MM.1S (cell line): ENCODE data around the gene PLEKHO1.

Experiments
- DNase-seq: peaks from one replicate; pipeline ENCODE4 v3.0.0-alpha.2; 2015
- H2AFZ ChIP-seq: fragments of 300-600 bp; sonication (generic); 2 replicates; pipeline ENCODE4 v1.6.0; 2016; ENCODE audit warnings: antibody characterized with exemption, low read length
- H3F3A ChIP-seq: fragments of 300-600 bp; sonication (generic); 2 replicates; pipeline ENCODE4 v1.6.1; 2016; ENCODE audit warnings: mild to moderate bottlenecking, antibody characterized with exemption, low read length, moderate library complexity, mixed read lengths; ENCODE audit not compliant: insufficient read depth
- H3K27ac ChIP-seq: fragments of 300-600 bp; sonication (generic); 2 replicates; pipeline ENCODE4 v1.5.1; 2016; ENCODE audit warnings: mild to moderate bottlenecking, low read length
- H3K27me3 ChIP-seq: fragments of 300-600 bp; sonication (generic); replicated peaks from 2 replicates; pipeline ENCODE4 v1.6.0; 2016; ENCODE audit warnings: low read length; ENCODE audit not compliant: insufficient read depth
- H3K36me3 ChIP-seq: fragments of 300-600 bp; sonication (generic); replicated peaks from 2 replicates; pipeline ENCODE4 v1.6.1; 2016; ENCODE audit warnings: mild to moderate bottlenecking, low read length, mixed read lengths; ENCODE audit not compliant: insufficient read depth
- H3K4me1 ChIP-seq: fragments of 300-600 bp; sonication (generic); 2 replicates; pipeline ENCODE4 v1.6.1; 2016; ENCODE audit warnings: low read length, mixed read lengths
- H3K4me2 ChIP-seq: fragments of 300-600 bp; sonication (generic); 2 replicates; pipeline ENCODE4 v1.6.0; 2016; ENCODE audit warnings: low read depth, low read length
- H3K4me3 ChIP-seq: fragments of 300-600 bp; sonication (generic); 2 replicates; pipeline ENCODE4 v1.5.1; 2016; ENCODE audit warnings: low read length, mixed read lengths
- H3K79me2 ChIP-seq: fragments of 300-600 bp; sonication (generic); 2 replicates; pipeline ENCODE4 v1.6.1; 2016; ENCODE audit warnings: mixed run types, low read length, mixed read lengths
- H3K9ac ChIP-seq: fragments of 300-600 bp; sonication (generic); 2 replicates; pipeline ENCODE4 v1.6.1; 2016; ENCODE audit warnings: low read length, mixed read lengths
- H3K9me2 ChIP-seq: fragments of 300-600 bp; sonication (generic); replicated peaks from 2 replicates; pipeline ENCODE4 v1.6.1; 2016; ENCODE audit warnings: mild to moderate bottlenecking, low read length, mixed read lengths; ENCODE audit not compliant: insufficient read depth
- H3K9me3 ChIP-seq: fragments of 300-600 bp; sonication (generic); replicated peaks from 2 replicates; pipeline ENCODE4 v1.6.1; 2016; ENCODE audit warnings: mild to moderate bottlenecking, low read length, mixed read lengths; ENCODE audit not compliant: insufficient read depth
- H4K20me1 ChIP-seq: fragments of 300-600 bp; sonication (generic); 2 replicates; pipeline ENCODE4 v1.6.1; 2016; ENCODE audit warnings: mild to moderate bottlenecking, low read length, moderate library complexity, mixed read lengths; ENCODE audit not compliant: insufficient read depth
- EZH2 ChIP-seq: fragments of 300-600 bp; sonication (generic); optimal IDR thresholded peaks from 2 replicates; pipeline ENCODE3; 2017; ENCODE audit warnings: low read depth, mild to moderate bottlenecking, antibody characterized with exemption, low read length, mixed read lengths
- EZH2phosphoT487 ChIP-seq: fragments of 300-600 bp; sonication (generic); IDR thresholded peaks from 2 replicates; pipeline ENCODE4 v1.6.1; 2018; ENCODE audit warnings: antibody characterized with exemption, low read length
- TF ChIP-seq, protein P1 (sequence below): fragments of 300-600 bp; sonication (generic); IDR thresholded peaks from 2 replicates; pipeline ENCODE4 v1.5.1; 2016; ENCODE audit warnings: antibody characterized with exemption, low read length, mixed read lengths

The PLEKHO1 gene

DNA sequence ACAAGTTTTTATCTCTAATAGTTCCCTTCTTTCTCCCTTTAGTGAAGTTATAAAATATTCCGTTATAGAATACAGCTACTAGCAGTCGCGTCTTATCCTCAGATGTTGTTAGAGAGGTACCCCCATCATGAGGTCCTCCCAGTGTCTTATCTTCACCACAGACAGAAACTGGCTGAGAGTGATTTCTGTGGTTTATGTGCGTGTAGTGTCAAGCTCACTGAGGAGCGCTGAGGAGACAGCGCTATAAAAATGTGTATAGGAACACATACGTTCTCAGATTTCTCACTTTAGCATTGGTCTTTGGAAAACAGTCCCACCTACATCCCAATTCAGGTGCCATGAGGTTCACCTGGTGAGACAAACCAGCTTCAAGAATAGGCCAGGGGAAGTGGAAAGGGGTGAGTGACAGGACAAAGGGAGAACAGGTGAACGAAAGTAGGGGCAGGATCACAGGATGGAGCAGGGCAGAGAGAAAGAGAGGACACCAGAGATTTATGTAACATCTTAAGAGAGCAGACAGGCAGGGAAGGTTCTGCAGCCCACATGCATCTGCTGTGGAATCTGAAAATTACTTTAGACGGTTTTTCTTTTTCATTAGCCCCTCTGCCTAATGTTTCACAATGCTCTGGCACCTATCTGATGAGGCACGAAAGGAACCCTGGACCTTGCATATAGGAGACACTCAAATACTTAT is 2.7 kb upstream of the PLEKHO1 start:
- no peaks in the 10 kb centered on the region for H3K9me2 ChIP-seq
- H3K4me1 ChIP-seq, result peaks cover 15% of the 10 kb centered on the region
- H3K9me3 ChIP-seq, result no peaks in the 10 kb centered on the region
- TF ChIP-seq EZH2phosphoT487 (no peak), EZH2 (no peak)
- TF ChIP-seq, protein P1, sequence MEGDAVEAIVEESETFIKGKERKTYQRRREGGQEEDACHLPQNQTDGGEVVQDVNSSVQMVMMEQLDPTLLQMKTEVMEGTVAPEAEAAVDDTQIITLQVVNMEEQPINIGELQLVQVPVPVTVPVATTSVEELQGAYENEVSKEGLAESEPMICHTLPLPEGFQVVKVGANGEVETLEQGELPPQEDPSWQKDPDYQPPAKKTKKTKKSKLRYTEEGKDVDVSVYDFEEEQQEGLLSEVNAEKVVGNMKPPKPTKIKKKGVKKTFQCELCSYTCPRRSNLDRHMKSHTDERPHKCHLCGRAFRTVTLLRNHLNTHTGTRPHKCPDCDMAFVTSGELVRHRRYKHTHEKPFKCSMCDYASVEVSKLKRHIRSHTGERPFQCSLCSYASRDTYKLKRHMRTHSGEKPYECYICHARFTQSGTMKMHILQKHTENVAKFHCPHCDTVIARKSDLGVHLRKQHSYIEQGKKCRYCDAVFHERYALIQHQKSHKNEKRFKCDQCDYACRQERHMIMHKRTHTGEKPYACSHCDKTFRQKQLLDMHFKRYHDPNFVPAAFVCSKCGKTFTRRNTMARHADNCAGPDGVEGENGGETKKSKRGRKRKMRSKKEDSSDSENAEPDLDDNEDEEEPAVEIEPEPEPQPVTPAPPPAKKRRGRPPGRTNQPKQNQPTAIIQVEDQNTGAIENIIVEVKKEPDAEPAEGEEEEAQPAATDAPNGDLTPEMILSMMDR, result no peak
- no peak overlapping the region for H3K9ac ChIP-seq
- peaks cover 12% of the 10 kb centered on the region; the same call in 1 of the 2 replicates for H3F3A ChIP-seq
- no peak for DNase-seq
- no peak overlapping the region for H3K27ac ChIP-seq
- H4K20me1 ChIP-seq, result no peaks in the 10 kb centered on the region
- no peaks in the 10 kb centered on the region for H3K27me3 ChIP-seq
- peaks cover 16% of the 10 kb centered on the region for H3K79me2 ChIP-seq
- no peaks in the 10 kb centered on the region for H3K36me3 ChIP-seq
- H3K4me2 ChIP-seq, result no peak overlapping the region
- no peak overlapping the region for H2AFZ ChIP-seq
- no peak overlapping the region for H3K4me3 ChIP-seq

DNA sequence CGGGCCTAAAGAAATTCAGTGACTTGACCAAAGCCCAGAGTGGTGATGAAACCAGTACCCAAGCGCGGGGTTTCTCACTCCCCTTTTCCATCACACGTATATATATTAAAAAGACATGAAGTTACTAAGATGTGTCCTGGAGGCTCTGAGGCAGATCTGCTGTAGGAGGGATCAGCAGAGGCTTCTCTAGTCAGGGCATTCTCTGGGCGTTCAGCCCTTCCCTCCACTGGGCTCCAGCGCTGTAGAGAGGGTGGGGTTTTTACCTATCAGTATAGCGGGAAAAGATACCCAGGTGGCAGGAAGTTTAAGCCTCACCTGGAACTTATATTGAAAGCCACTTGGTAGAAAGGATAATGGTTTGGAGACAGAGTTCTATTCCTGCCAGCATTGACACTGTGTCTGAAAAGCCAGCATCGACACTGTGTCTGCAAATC is 862 bp upstream of the PLEKHO1 start:
- Histone ChIP-seq H3K9me2 (no peaks in the 10 kb centered on the region), H3K9ac (peak overlapping the region; percentile 56; the same call in 1 of the 2 replicates), H3K9me3 (no peaks in the 10 kb centered on the region), H3K4me2 (peak overlapping the region; percentile 71), H3K27ac (no peak overlapping the region), H3K27me3 (no peaks in the 10 kb centered on the region), H2AFZ (peak overlapping the region; percentile 42), H3K36me3 (no peaks in the 10 kb centered on the region), H3F3A (peaks cover 12% of the 10 kb centered on the region; the same call in 1 of the 2 replicates), H4K20me1 (no peaks in the 10 kb centered on the region), H3K4me1 (peaks cover 15% of the 10 kb centered on the region), H3K4me3 (peak overlapping the region; percentile 57), H3K79me2 (peaks cover 23% of the 10 kb centered on the region)
- no peak for TF ChIP-seq EZH2
- no peak for TF ChIP-seq EZH2phosphoT487
- no peak for DNase-seq

DNA sequence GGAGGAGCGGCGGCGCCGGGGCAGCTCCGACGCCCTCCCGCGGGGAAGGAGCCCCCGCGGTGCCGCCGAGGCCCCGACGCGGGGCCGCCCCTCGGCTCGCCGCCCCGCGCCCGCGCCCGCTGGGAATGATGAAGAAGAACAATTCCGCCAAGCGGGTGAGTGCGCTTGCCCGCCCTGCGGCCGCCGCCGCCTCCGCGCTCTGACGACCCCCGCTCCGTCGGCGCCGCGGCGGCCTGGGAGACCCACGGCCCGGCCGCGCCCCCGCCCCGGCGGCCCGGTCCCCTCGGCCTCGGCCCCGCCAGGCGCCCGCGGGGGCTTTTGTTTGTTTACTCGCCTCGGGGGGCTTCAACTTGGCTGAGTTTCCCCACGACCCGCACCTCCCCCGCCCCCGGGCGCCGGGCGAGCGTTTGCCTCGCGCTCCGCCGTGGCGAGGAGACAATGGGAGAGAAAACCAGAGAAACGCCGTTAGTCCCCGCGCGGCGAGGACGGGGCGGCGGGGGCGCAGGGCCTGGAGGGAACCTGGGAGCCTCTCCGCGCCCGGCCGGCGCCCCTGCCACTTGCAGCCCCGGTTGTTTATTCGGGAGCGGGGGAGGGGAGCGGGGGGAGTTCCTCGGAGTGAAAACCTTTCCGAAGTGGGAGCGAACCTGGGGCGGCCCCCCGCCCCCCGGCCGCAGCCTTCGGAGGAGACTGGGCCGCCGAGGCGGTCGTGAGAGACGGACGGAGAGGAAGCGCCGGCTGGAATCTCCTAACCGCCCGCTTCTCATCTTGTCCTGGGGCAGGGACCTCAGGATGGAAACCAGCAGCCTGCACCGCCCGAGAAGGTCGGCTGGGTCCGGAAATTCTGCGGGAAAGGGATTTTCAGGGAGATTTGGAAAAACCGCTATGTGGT is 661 bp downstream of the PLEKHO1 start:
- peak overlapping the region; percentile 62 for H3K4me2 ChIP-seq
- H3K27me3 ChIP-seq, result no peaks in the 10 kb centered on the region
- H3K9me2 ChIP-seq, result no peaks in the 10 kb centered on the region
- no peaks in the 10 kb centered on the region for H3K36me3 ChIP-seq
- H2AFZ ChIP-seq, result peak overlapping the region; percentile 43
- H3K9me3 ChIP-seq, result no peaks in the 10 kb centered on the region
- H3F3A ChIP-seq, result peaks cover 12% of the 10 kb centered on the region; the same call in 1 of the 2 replicates
- peaks cover 27% of the 10 kb centered on the region for H3K79me2 ChIP-seq
- TF ChIP-seq EZH2phosphoT487, result no peak
- TF ChIP-seq, protein P1, result no peak
- no peak for TF ChIP-seq EZH2
- H3K27ac ChIP-seq, result no peak overlapping the region
- peak overlapping the region; percentile 59; the same call in 1 of the 2 replicates for H3K9ac ChIP-seq
- no peak for DNase-seq
- peak overlapping the region; percentile 73 for H3K4me3 ChIP-seq
- H4K20me1 ChIP-seq, result no peaks in the 10 kb centered on the region
- H3K4me1 ChIP-seq, result peaks cover 29% of the 10 kb centered on the region
